NCI-H2227 (cell line): ENCODE measurements around the gene ADTRP.

Experiments used
- DNase-seq: peaks from one replicate; lab custom pipeline; 2025; ENCODE audit not compliant: unreplicated experiment; lab: John Stamatoyannopoulos, UW

Gene ADTRP

DNA sequence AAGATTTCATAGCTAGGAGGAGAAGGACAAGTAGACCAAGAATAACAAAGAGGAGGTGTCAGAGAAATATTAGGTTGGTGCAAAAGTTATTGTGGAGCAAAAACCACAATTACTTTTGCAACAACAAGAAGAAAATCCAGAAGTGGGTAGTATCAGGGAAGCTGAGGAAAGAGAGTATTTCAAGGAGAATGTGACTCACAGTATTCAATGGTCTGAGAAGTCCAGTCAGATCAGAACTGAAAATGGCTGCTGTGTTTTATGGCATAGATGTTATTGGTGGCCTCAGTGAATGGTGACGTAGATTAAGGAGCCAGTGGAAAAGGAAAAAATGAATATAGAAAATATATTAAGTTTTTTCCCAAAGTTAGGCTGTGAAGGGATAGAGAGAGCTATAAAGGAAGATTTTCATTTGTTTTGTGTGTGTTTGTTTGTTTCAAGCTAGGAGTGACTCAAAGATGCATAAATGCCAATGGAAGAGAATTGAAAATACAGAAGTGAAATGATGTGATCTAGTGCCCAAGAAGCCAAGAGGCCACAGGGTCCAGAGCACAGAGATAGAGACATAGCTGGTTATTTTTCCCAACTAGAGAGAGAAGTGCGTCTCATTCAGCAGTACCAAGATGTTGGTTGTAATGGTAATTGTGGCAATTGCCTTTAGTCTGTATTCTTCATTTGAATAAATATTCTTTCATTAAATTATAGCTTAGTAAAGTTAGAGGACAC lies 112.8 kb downstream of the ADTRP start:
- no peak for DNase-seq
